GM23338 (cell line): ENCODE data around the gene NR4A1. TPM values are rescaled to one million over a fixed set of nuclear protein-coding genes. Genes with fewer than 3 reads are reported as not detected.

Experiments
- ATAC-seq: fragments of 200-7000 bp; cut with Tn5 transposase; 3 replicates; pipeline ENCODE4 v1.9.1; 2020
- DNase-seq: peaks from one replicate; pipeline ENCODE4 v3.0.0-alpha.2; 2015; ENCODE audit warnings: low spot score
- H2AFZ ChIP-seq: fragments of 200-600 bp; sonication (generic); 2 replicates; pipeline ENCODE4 v1.8.0; 2016; ENCODE audit warnings: antibody characterized with exemption, mild to moderate bottlenecking, moderate library complexity
- H3F3A ChIP-seq: fragments of 200-600 bp; sonication (generic); replicated peaks from 2 replicates; pipeline ENCODE4 v1.8.0; 2017; ENCODE audit warnings: antibody characterized with exemption, mixed run types, low read depth
- H3K27ac ChIP-seq: fragments of 200-600 bp; sonication (generic); 2 replicates; pipeline ENCODE4 v1.6.1; 2016; ENCODE audit warnings: low read depth
- H3K27me3 ChIP-seq: fragments of 200-600 bp; sonication (generic); 2 replicates; pipeline ENCODE4 v1.8.0; 2016; ENCODE audit warnings: mild to moderate bottlenecking, mixed run types, moderate library complexity; ENCODE audit not compliant: insufficient read depth
- H3K36me3 ChIP-seq: fragments of 200-600 bp; sonication (generic); 2 replicates; pipeline ENCODE4 v1.8.0; 2016; ENCODE audit warnings: mild to moderate bottlenecking; ENCODE audit not compliant: insufficient read depth
- H3K4me1 ChIP-seq: fragments of 200-600 bp; sonication (generic); 2 replicates; pipeline ENCODE4 v1.8.0; 2016; ENCODE audit warnings: mild to moderate bottlenecking, moderate library complexity; ENCODE audit not compliant: insufficient read depth
- H3K4me2 ChIP-seq: fragments of 200-600 bp; sonication (generic); 2 replicates; pipeline ENCODE4 v1.7.1; 2017; ENCODE audit warnings: mixed run types
- H3K4me3 ChIP-seq: fragments of 200-600 bp; sonication (generic); 2 replicates; pipeline ENCODE4 v1.6.1; 2016; ENCODE audit warnings: mixed run types
- H3K79me2 ChIP-seq: fragments of 200-600 bp; sonication (generic); replicated peaks from 2 replicates; pipeline ENCODE4 v1.8.0; 2017; ENCODE audit warnings: mild to moderate bottlenecking; ENCODE audit not compliant: insufficient read depth
- H3K9me2 ChIP-seq: fragments of 200-600 bp; sonication (generic); 2 replicates; pipeline ENCODE4 v1.8.0; 2017; ENCODE audit not compliant: insufficient read depth
- H4K20me1 ChIP-seq: fragments of 200-600 bp; sonication (generic); replicated peaks from 2 replicates; pipeline ENCODE4 v1.8.0; 2017; ENCODE audit warnings: mild to moderate bottlenecking; ENCODE audit not compliant: insufficient read depth
- H3K27ac Mint-ChIP-seq: 2 replicates; pipeline ENCODE4 v1.8.0; 2020; ENCODE audit warnings: inconsistent platforms, mild to moderate bottlenecking, moderate library complexity, mixed read lengths
- H3K27me3 Mint-ChIP-seq: 3 replicates; pipeline ENCODE4 v1.8.0; 2022; ENCODE audit warnings: low read depth, mild to moderate bottlenecking, moderate library complexity, mixed read lengths, inconsistent platforms; ENCODE audit not compliant: insufficient read depth, poor library complexity
- H3K36me3 Mint-ChIP-seq: 3 replicates; pipeline ENCODE4 v1.8.0; 2021; ENCODE audit warnings: low read depth, mild to moderate bottlenecking, inconsistent platforms, moderate library complexity, mixed read lengths
- H3K4me1 Mint-ChIP-seq: 3 replicates; pipeline ENCODE4 v1.8.0; 2020; ENCODE audit warnings: mild to moderate bottlenecking, inconsistent platforms, mixed read lengths
- H3K4me3 Mint-ChIP-seq: 3 replicates; pipeline ENCODE4 v1.8.0; 2021; ENCODE audit warnings: moderate library complexity, mild to moderate bottlenecking, inconsistent platforms, mixed read lengths
- H3K9me3 Mint-ChIP-seq: 3 replicates; pipeline ENCODE4 v1.8.0; 2020; ENCODE audit warnings: moderate library complexity, mild to moderate bottlenecking, inconsistent platforms, mixed read lengths
- CREB1 ChIP-seq: fragments of 250-450 bp; sonication (Bioruptor Pico); IDR thresholded peaks from 2 replicates; pipeline ENCODE4 v1.5.0; 2020; ENCODE audit warnings: low read depth, mild to moderate bottlenecking, moderate library complexity
- EZH2 ChIP-seq: fragments of 200-600 bp; sonication (generic); IDR thresholded peaks from one replicate; pipeline ENCODE4 v1.8.0; 2017; ENCODE audit warnings: antibody characterized with exemption, mild to moderate bottlenecking, low read depth; ENCODE audit not compliant: unreplicated experiment
- EZH2phosphoT487 ChIP-seq: fragments of 200-600 bp; sonication (generic); IDR thresholded peaks from one replicate; pipeline ENCODE4 v1.8.1; 2018; ENCODE audit warnings: antibody characterized with exemption; ENCODE audit not compliant: unreplicated experiment
- JUNB ChIP-seq: IDR thresholded peaks from one replicate; pipeline ENCODE4 v1.6.1; 2016; ENCODE audit warnings: antibody characterized with exemption; ENCODE audit not compliant: unreplicated experiment
- NANOG ChIP-seq: IDR thresholded peaks from 2 replicates; pipeline ENCODE4 v1.6.1; 2016; ENCODE audit warnings: antibody characterized with exemption, borderline replicate concordance
- POLR2AphosphoS5 ChIP-seq: IDR thresholded peaks from 2 replicates; pipeline ENCODE4 v1.6.1; 2016; ENCODE audit warnings: antibody characterized with exemption, low read depth
- STAT1 ChIP-seq: IDR thresholded peaks from one replicate; pipeline ENCODE4 v1.6.1; 2016; ENCODE audit warnings: antibody characterized with exemption; ENCODE audit not compliant: unreplicated experiment
- ZNF114 ChIP-seq: fragments of 250-450 bp; sonication (Bioruptor Pico); IDR thresholded peaks from 2 replicates; pipeline ENCODE4 v1.5.0; 2020; ENCODE audit warnings: mild to moderate bottlenecking, moderate library complexity
- ZNF331 ChIP-seq: fragments of 250-450 bp; sonication (Bioruptor Pico); IDR thresholded peaks from 2 replicates; pipeline ENCODE4 v1.5.0; 2020; ENCODE audit warnings: low read depth, mild to moderate bottlenecking, moderate library complexity
- polyA plus RNA-seq: library from polyadenylated mRNA; unstranded; fragments of >200 nt; fragmentation: Nextera tagmentation; extraction: Ambion mirVana; gene quantifications from 2 replicates; pipeline ENCODE4 v1.2.1, GENCODE V29; 2016
- total RNA-seq: library from RNA; depleted of rRNA; stranded (reverse); fragments of >200 nt; shearing (Covaris generic); gene quantifications from 2 replicates; pipeline ENCODE4 v1.2.3, GENCODE V29; 2014
- TF ChIP-seq, protein P1 (sequence below), 2 experiments: fragments of 200-600 bp in 1 of 2; sonication (generic) in 1 of 2; conservative IDR thresholded peaks; 2 replicates each; pipeline versions ENCODE4 v1.5.1 to v1.6.1; 2016 to 2017; ENCODE audit warnings: antibody characterized with exemption in 2 of 2, low read depth in 2 of 2, mild to moderate bottlenecking in 2 of 2, moderate library complexity in 1 of 2
- TF ChIP-seq, protein P2 (sequence below): fragments of 250-450 bp; sonication (Bioruptor Pico); IDR thresholded peaks from 2 replicates; pipeline ENCODE4 v1.5.0; 2020; ENCODE audit warnings: mild to moderate bottlenecking, moderate library complexity
- TF ChIP-seq, protein P3 (sequence below): IDR thresholded peaks from 2 replicates; pipeline ENCODE4 v1.6.1; 2016; ENCODE audit warnings: antibody characterized with exemption
- TF ChIP-seq, protein P4 (sequence below): IDR thresholded peaks from one replicate; pipeline ENCODE4 v1.6.1; 2018; ENCODE audit warnings: antibody characterized with exemption; ENCODE audit not compliant: unreplicated experiment

Gene NR4A1
- total and polyA plus RNA-seq, 2 experiments from 2014 or later, result 7.5 to 19.1 TPM

DNA sequence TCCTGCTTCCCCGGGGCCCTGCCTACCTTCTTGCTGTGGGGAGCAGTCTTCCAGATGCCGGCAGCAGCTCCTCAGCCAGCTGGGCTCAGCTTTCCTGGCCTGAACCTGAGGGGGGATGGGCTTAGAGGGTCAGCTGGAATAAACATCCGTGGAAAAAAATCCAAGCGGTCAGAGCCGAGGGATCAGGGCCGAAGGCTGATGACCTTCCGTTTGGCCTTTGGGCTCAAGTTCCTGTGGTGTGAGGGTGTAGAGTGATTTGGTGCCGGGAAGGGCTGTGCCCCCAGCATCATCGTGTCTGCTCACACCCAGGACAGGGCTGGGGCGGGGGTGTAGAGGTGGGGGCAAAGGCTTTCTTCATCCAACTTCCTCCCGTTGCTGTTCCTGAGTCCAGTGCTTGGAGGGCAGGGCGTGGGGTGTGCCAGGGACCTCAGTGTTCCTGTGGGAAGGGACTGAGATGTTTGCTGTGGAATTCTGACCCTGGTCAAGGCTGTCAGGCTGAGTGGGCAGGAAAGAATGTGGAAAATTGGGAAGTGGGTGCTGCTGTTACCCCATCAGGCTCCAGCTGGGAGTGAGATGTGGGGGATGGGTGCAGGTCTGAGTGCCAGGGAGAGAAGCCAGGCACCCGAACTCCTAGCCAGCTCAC is 30.9 kb downstream of the NR4A1 start:
- Histone ChIP-seq H3K36me3 (no peaks in the 10 kb centered on the region), H4K20me1 (peaks cover 5% of the 10 kb centered on the region; the same call in 1 of the 2 replicates), H3K27ac (no peak overlapping the region), H3K4me1 (peaks cover 41% of the 10 kb centered on the region; the same call in 1 of the 2 replicates), H3K79me2 (no peaks in the 10 kb centered on the region), H3K27me3 (peaks cover 12% of the 10 kb centered on the region; the same call in 1 of the 2 replicates), H3F3A (0 out of 2 replicates have a peak, but pooled peaks cover 11% of the 10 kb centered on the region), H3K4me3 (peak overlapping the region; percentile 26), H3K4me2 (peak overlapping the region; percentile 64), H3K9me2 (no peaks in the 10 kb centered on the region), H2AFZ (no peak overlapping the region)
- H3K4me3 Mint-ChIP-seq, result peak overlapping the region; percentile 30; the same call in 2 of the 3 replicates
- H3K27me3 Mint-ChIP-seq, result peaks cover 11% of the 10 kb centered on the region
- peak; percentile 43 for DNase-seq
- H3K36me3 Mint-ChIP-seq, result peaks cover 17% of the 10 kb centered on the region
- no peak for TF ChIP-seq NANOG
- TF ChIP-seq CREB1 (CRISPR knock-in tag), result no peak
- TF ChIP-seq, protein P1, sequence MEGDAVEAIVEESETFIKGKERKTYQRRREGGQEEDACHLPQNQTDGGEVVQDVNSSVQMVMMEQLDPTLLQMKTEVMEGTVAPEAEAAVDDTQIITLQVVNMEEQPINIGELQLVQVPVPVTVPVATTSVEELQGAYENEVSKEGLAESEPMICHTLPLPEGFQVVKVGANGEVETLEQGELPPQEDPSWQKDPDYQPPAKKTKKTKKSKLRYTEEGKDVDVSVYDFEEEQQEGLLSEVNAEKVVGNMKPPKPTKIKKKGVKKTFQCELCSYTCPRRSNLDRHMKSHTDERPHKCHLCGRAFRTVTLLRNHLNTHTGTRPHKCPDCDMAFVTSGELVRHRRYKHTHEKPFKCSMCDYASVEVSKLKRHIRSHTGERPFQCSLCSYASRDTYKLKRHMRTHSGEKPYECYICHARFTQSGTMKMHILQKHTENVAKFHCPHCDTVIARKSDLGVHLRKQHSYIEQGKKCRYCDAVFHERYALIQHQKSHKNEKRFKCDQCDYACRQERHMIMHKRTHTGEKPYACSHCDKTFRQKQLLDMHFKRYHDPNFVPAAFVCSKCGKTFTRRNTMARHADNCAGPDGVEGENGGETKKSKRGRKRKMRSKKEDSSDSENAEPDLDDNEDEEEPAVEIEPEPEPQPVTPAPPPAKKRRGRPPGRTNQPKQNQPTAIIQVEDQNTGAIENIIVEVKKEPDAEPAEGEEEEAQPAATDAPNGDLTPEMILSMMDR (conservative IDR thresholded peaks at IDR 0.05; ENCODE audit: low read depth in 2 of 2), result no peak
- TF ChIP-seq STAT1, result no peak
- TF ChIP-seq, protein P2, sequence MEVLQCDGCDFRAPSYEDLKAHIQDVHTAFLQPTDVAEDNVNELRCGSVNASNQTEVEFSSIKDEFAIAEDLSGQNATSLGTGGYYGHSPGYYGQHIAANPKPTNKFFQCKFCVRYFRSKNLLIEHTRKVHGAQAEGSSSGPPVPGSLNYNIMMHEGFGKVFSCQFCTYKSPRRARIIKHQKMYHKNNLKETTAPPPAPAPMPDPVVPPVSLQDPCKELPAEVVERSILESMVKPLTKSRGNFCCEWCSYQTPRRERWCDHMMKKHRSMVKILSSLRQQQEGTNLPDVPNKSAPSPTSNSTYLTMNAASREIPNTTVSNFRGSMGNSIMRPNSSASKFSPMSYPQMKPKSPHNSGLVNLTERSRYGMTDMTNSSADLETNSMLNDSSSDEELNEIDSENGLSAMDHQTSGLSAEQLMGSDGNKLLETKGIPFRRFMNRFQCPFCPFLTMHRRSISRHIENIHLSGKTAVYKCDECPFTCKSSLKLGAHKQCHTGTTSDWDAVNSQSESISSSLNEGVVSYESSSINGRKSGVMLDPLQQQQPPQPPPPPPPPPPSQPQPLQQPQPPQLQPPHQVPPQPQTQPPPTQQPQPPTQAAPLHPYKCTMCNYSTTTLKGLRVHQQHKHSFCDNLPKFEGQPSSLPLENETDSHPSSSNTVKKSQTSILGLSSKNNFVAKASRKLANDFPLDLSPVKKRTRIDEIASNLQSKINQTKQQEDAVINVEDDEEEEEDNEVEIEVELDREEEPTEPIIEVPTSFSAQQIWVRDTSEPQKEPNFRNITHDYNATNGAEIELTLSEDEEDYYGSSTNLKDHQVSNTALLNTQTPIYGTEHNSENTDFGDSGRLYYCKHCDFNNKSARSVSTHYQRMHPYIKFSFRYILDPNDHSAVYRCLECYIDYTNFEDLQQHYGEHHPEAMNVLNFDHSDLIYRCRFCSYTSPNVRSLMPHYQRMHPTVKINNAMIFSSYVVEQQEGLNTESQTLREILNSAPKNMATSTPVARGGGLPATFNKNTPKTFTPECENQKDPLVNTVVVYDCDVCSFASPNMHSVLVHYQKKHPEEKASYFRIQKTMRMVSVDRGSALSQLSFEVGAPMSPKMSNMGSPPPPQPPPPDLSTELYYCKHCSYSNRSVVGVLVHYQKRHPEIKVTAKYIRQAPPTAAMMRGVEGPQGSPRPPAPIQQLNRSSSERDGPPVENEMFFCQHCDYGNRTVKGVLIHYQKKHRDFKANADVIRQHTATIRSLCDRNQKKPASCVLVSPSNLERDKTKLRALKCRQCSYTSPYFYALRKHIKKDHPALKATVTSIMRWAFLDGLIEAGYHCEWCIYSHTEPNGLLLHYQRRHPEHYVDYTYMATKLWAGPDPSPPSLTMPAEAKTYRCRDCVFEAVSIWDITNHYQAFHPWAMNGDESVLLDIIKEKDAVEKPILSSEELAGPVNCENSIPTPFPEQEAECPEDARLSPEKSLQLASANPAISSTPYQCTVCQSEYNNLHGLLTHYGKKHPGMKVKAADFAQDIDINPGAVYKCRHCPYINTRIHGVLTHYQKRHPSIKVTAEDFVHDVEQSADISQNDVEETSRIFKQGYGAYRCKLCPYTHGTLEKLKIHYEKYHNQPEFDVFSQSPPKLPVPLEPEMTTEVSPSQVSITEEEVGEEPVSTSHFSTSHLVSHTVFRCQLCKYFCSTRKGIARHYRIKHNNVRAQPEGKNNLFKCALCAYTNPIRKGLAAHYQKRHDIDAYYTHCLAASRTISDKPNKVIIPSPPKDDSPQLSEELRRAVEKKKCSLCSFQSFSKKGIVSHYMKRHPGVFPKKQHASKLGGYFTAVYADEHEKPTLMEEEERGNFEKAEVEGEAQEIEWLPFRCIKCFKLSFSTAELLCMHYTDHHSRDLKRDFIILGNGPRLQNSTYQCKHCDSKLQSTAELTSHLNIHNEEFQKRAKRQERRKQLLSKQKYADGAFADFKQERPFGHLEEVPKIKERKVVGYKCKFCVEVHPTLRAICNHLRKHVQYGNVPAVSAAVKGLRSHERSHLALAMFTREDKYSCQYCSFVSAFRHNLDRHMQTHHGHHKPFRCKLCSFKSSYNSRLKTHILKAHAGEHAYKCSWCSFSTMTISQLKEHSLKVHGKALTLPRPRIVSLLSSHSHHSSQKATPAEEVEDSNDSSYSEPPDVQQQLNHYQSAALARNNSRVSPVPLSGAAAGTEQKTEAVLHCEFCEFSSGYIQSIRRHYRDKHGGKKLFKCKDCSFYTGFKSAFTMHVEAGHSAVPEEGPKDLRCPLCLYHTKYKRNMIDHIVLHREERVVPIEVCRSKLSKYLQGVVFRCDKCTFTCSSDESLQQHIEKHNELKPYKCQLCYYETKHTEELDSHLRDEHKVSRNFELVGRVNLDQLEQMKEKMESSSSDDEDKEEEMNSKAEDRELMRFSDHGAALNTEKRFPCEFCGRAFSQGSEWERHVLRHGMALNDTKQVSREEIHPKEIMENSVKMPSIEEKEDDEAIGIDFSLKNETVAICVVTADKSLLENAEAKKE, result no peak
- TF ChIP-seq ZNF331, result no peak
- TF ChIP-seq POLR2AphosphoS5, result no peak
- TF ChIP-seq, protein P3, sequence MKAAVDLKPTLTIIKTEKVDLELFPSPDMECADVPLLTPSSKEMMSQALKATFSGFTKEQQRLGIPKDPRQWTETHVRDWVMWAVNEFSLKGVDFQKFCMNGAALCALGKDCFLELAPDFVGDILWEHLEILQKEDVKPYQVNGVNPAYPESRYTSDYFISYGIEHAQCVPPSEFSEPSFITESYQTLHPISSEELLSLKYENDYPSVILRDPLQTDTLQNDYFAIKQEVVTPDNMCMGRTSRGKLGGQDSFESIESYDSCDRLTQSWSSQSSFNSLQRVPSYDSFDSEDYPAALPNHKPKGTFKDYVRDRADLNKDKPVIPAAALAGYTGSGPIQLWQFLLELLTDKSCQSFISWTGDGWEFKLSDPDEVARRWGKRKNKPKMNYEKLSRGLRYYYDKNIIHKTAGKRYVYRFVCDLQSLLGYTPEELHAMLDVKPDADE, result no peak
- no peak for TF ChIP-seq JUNB
- TF ChIP-seq ZNF114 (CRISPR knock-in tag), result no peak
- TF ChIP-seq EZH2, result no peak
- TF ChIP-seq, protein P4, sequence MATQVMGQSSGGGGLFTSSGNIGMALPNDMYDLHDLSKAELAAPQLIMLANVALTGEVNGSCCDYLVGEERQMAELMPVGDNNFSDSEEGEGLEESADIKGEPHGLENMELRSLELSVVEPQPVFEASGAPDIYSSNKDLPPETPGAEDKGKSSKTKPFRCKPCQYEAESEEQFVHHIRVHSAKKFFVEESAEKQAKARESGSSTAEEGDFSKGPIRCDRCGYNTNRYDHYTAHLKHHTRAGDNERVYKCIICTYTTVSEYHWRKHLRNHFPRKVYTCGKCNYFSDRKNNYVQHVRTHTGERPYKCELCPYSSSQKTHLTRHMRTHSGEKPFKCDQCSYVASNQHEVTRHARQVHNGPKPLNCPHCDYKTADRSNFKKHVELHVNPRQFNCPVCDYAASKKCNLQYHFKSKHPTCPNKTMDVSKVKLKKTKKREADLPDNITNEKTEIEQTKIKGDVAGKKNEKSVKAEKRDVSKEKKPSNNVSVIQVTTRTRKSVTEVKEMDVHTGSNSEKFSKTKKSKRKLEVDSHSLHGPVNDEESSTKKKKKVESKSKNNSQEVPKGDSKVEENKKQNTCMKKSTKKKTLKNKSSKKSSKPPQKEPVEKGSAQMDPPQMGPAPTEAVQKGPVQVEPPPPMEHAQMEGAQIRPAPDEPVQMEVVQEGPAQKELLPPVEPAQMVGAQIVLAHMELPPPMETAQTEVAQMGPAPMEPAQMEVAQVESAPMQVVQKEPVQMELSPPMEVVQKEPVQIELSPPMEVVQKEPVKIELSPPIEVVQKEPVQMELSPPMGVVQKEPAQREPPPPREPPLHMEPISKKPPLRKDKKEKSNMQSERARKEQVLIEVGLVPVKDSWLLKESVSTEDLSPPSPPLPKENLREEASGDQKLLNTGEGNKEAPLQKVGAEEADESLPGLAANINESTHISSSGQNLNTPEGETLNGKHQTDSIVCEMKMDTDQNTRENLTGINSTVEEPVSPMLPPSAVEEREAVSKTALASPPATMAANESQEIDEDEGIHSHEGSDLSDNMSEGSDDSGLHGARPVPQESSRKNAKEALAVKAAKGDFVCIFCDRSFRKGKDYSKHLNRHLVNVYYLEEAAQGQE, result no peak
- TF ChIP-seq EZH2phosphoT487, result no peak
- no peaks in the 10 kb centered on the region for H3K9me3 Mint-ChIP-seq
- ATAC-seq, result no peak
- peaks cover 38% of the 10 kb centered on the region for H3K4me1 Mint-ChIP-seq
- 0 out of 2 replicates have a peak overlapping the region, but pooled peaks have one; percentile 40 for H3K27ac Mint-ChIP-seq
